Mucosa of descending colon (tissue), 3 donors: ENCODE data around the gene OCA2. TPM values are rescaled to one million over a fixed set of nuclear protein-coding genes. Genes with fewer than 3 reads are reported as not detected.

Experiments used
- ATAC-seq: fragments of 200-7000 bp; cut with Tn5 transposase; one replicate; pipeline ENCODE4 v1.9.1; 2020; ENCODE audit warnings: mild to moderate bottlenecking, moderate library complexity
- DNase-seq, 3 donors: peaks; one replicate each; pipeline ENCODE4 v3.0.0-alpha.2; 2020
- H3K36me3 ChIP-seq: fragments of 200-600 bp; one replicate; pipeline ENCODE4 v1.8.0; 2021; ENCODE audit warnings: low read depth, mild to moderate bottlenecking
- H3K4me1 ChIP-seq: fragments of 200-600 bp; one replicate; pipeline ENCODE4 v1.8.0; 2021; ENCODE audit warnings: low read depth, mild to moderate bottlenecking
- H3K4me3 ChIP-seq: fragments of 200-600 bp; one replicate; pipeline ENCODE4 v1.8.0; 2021; ENCODE audit warnings: mild to moderate bottlenecking
- H3K9me3 ChIP-seq: fragments of 200-600 bp; one replicate; pipeline ENCODE4 v1.8.0; 2021; ENCODE audit warnings: mild to moderate bottlenecking
- CTCF ChIP-seq: fragments of 200-600 bp; IDR thresholded peaks from one replicate; pipeline ENCODE4 v1.8.0; 2022; ENCODE audit warnings: antibody characterized with exemption, mild to moderate bottlenecking
- intact Hi-C, 2 donors: fragments of 100-400 bp; cut with DNase I in 1 of 2; cut with micrococcal nuclease in 1 of 2; formaldehyde crosslinking; loops; one replicate each; pipeline versions ENCODE4 v1.11.0 to v1.11.1; 2022; cut with DNase I, micrococcal nuclease
- total RNA-seq, 3 donors: library from RNA; stranded (reverse); fragmentation: NEBNext Ultra II Directional in 2 of 3; extraction: Animal tissue kit (Norgen Biotek cat#: 25700) in 2 of 3; gene quantifications; one replicate each; pipeline versions ENCODE4 v1.2.1 to v1.2.4, GENCODE V29; 2021 to 2023
- donor health status: DM: no; HTN: no; CAD: no; lungs with moderate emphysema.
- donor health status: DM: no; HTN: no; CAD: no.
- donor health status: DM: no; HTN: yes; CAD: no.

OCA2 gene
- total RNA-seq, 3 donors from 2014 or later: 0.22 to 0.32 TPM; not detected in 1

GRCh38 chr15:27993544-27993943 lies 105.6 kb downstream of the OCA2 start:
- DNase-seq (no peak), ATAC-seq (no peak)
- TF ChIP-seq CTCF: no peak
- Histone ChIP-seq H3K4me3 (no peak overlapping the region), H3K9me3 (no peaks in the 10 kb centered on the region), H3K36me3 (no peaks in the 10 kb centered on the region), H3K4me1 (no peaks in the 10 kb centered on the region)
- intact Hi-C loops: no loop called here

GRCh38 chr15:27990521-27991515 lies 108.3 kb downstream of the OCA2 start:
- ATAC-seq (no peak), DNase-seq (no peak)
- Histone ChIP-seq H3K4me3 (no peak overlapping the region), H3K4me1 (no peaks in the 10 kb centered on the region), H3K36me3 (no peaks in the 10 kb centered on the region), H3K9me3 (no peaks in the 10 kb centered on the region)
- TF ChIP-seq CTCF: no peak
- intact Hi-C loops: no loop called here

DNA sequence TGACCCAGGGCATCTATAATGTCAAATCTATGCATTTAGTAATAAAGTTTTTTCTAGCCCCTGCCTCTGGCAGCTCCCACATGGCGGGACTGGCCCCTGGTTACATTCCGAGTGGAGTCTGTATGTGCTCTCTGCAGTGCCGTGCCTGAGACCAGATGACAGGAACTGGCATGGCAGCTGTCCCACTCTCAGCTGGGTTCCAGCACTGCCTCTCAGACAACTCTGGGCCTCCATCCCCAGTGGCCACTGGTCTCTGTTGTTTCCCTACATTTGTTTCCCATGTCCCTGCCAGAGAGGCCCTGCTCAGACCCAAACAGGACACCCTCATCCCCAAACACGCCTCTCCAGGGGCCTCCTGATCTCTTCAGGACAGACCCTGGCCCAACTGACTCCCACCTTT lies 109.3 kb downstream of the OCA2 start:
- no peak for TF ChIP-seq CTCF
- H3K4me3 ChIP-seq: no peak overlapping the region
- H3K4me1 ChIP-seq: no peaks in the 10 kb centered on the region
- no peak for DNase-seq
- ATAC-seq: no peak
- H3K9me3 ChIP-seq: no peaks in the 10 kb centered on the region
- no peaks in the 10 kb centered on the region for H3K36me3 ChIP-seq
- intact Hi-C loops: no loop called here

DNA sequence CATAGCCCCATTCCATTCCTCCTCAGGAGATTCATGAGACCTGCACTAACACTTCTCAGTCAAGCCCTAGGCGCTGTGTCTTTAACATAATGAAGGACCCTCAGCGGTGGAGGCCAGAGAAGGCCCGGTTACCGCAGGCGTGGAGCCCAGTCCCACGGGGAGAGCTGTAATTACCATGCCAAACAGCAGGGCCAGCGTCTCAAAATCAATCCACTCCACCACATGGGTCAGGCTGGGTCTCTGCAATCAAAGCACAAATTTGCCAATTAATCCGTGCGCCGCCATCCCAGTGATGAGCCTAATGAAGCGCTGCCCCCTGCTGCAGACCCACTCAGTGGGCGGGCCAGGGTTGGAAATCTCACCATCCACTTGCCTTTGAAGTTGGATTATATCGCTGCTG lies 109.7 kb downstream of the OCA2 start:
- intact Hi-C loops: no loop called here
- ATAC-seq (no peak), DNase-seq (no peak)
- H3K4me1 ChIP-seq: no peaks in the 10 kb centered on the region
- H3K36me3 ChIP-seq: no peaks in the 10 kb centered on the region
- no peak overlapping the region for H3K4me3 ChIP-seq
- no peaks in the 10 kb centered on the region for H3K9me3 ChIP-seq
- TF ChIP-seq CTCF: no peak

- intact Hi-C loops: no loop called here
- Histone ChIP-seq H3K36me3 (no peaks in the 10 kb centered on the region), H3K4me3 (no peak overlapping the region), H3K4me1 (no peaks in the 10 kb centered on the region), H3K9me3 (no peaks in the 10 kb centered on the region)
- no peak for TF ChIP-seq CTCF
- no peak for DNase-seq
- no peak for ATAC-seq
Measured at GRCh38 chr15:27985099-27985498, 114.0 kb downstream of the OCA2 start.
